T-helper 9 cell (primary cell): ENCODE measurements around the gene TBC1D21.
A peak's percentile ranks its signal among the peaks of the same experiment; 100 is the strongest.

Source experiments
- DNase-seq: peaks from one replicate; pipeline ENCODE4 v3.0.0-alpha.2; 2020
- total RNA-seq, 2 donors: gene quantifications; one replicate each; lab custom pipeline; 2026; lab: John Stamatoyannopoulos, UW

TBC1D21 gene, protein sequence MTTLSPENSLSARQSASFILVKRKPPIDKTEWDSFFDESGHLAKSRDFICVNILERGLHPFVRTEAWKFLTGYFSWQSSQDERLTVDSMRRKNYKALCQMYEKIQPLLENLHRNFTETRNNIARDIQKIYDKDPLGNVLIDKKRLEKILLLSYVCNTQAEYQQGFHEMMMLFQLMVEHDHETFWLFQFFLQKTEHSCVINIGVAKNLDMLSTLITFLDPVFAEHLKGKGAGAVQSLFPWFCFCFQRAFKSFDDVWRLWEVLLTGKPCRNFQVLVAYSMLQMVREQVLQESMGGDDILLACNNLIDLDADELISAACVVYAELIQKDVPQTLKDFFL
- total RNA-seq: 0 reads per million in 2 donors

DNA sequence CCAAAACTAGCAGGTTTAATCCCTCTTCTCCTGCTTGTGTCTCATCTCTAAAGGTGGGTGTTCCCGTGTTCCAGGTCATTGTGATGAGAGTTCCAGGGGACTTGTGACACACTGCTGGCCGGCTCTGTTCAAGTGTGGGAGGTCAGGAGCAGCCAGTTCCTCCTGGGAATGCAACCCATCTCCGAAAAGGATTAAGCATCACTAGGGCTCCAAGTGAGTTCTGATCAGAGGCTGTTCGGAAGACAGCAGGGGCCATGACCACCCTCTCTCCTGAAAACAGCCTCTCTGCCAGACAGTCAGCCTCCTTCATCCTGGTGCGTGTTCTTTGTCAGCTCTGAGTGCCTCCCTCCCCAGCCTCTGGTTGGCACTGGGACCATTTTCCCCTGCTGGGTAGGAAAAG is at the start of gene TBC1D21:
Gene TBC1D21 (plus strand): TSS at position 109 of the 400 bp plus-strand sequence. CDS start 146 bp downstream, at position 255.
- no peak for DNase-seq

DNA sequence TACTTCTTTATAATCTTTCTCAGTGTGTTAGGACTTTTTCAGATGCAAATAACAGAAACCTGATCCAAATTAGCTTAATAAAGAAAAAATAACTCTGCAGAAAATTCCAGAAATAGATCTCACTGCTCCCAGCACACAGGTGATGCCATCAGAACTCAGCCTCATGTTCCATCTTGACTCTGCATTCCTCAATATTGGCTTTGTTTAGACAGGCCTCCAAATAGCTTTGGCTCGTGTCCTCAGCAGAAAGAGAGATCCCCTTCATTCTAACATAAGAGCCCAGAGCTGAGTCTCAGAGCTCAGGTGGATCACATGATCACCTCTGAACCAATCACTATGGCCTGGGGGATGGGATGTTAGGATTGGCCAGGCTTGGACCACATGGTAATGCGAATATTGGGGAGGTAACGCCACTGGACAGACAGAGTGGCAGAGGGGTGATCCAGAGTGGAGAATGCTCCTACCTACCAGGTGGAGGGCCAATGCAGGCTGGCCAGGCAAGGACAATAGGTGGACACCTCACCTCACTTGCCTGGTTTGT is 46.6 kb upstream of the TBC1D21 start:
- DNase-seq: no peak

DNA sequence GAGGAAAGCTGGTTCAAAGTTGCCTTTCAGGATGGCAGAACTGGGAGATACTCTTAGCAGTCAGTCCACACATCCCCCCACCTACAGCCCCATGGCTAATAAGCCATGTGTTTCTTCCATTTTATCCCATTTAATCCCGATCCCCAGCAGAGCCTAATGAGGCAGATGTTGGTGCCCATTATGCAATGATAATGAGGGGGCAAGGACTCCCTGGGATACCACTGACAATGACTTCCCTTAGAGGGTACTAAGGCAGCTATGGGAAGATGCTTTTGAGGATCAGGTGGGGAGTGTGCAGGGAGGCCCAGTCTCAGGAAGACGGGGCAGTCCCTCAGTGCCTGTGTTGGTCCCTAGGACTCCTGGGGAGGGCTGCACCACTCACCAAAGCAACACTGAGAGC is 43.8 kb upstream of the TBC1D21 start:
- no peak for DNase-seq

DNA sequence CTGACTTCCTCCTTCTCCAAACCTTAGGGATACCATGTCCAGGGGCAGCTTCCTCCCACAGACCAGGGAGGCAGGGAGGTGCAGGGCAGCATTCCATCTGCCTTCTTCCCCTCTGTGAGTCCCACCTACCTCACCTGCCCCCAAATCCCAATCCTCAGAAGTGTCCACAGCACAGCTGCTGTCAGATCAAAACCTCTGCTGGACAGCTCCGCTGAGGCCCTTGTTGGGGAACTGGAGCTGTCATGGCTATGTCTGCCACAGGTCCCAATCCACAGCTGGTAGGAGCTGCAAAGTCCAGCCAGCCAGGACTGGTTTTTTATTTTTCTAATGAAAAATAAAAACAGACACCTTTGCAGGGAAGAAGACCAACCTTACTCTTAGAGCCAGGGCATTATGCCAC is 40.7 kb upstream of the TBC1D21 start:
- no peak for DNase-seq

DNA sequence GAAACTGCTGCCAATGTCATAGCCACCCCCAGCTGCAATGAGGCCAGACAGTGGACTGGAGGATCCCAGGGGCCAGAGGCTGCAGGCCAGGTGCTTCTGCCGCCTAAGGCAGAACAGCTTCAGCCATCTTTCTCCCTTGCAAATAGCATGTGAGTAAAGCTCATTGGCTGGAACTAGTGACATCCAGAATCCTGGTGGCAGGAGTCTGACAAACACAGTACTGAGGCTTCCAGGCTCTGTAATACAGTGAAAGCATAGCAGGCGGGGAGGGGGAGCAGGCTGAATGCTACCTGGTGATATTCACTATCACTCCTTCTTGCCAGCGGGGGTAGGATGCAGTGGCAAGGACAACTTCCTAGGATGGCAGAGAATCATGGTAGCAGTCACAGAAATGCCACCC is 36.5 kb upstream of the TBC1D21 start:
- DNase-seq: no peak

DNA sequence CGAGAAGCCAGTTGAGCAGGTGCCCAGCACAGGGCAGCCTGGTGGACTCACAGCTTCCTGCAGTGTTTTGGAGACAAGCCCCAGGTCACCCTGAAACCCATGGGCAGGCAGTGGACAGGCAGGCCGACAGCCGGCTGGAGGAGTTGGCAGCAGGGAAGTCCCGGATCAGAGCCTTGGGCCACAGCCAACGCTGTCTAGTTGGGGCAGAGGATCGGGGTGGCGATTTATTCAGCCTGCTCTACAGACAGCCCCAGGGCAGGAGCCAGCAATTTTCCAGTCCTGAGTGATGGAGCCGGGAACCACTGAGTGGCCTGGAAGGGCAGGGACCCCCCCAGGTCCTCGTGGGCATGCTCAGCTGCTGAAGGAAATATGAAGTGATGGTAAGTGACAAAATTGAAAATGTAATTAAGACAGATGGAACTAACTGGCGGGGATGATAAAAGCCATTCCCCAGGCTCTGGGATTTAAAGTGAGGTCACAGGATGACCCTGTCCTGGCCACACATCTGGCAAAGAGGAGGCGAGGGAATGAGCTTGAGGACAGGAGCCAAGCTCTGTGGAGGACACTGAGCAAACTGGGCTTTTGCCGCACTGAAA is 34.4 kb upstream of the TBC1D21 start:
- no peak for DNase-seq

DNA sequence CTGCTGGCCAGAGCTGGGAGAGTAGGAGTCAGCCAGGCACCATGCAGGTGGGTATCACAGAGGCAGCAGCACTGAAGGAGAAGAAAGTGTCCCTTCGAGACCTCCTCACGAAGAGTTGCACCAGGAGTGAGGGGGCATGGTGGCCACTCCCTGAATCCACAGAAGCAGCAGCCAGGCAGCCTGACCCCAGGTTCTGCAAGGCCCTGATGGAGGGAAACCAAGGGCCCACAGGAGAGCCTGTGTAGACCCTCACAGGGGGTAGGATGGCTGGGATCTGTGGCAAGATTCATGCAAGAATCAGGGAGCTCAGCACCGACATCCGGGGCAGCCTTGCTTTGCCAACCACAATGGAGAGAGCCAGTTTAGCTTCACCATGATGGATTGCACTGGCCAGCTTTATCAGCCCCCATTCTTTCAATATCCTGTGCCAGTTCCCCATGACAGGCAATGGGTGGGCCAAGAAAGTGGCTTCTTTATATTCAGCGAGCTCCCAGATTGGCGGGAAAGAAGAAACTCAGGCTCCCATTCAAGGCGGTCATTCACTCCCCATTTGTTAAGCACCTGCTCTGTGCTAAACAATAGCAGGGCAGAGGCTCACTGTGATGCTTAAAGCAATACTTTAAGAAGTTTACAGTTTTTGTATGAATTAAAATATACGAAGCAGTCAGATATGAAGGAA is 33.5 kb upstream of the TBC1D21 start:
- DNase-seq: no peak

DNA sequence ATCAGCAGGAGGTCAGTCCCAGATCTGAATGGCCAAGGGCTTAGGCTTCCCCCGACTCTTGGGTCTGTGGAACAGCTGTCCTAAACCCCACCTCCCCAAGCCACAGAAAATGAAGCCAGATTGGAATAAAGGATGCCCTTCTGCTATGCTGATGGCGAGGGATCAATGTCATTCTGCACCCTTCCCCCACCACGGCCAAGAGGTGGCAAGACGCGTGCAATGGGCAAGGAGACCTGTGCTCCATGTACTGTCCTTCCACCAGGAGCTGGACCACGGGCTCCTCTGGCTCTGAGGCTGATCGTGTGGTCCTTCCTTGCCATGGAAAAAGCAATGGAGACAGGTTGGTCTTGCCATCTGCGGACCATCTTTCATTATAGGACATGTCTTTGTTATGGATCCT is 32.6 kb upstream of the TBC1D21 start:
- DNase-seq: no peak

DNA sequence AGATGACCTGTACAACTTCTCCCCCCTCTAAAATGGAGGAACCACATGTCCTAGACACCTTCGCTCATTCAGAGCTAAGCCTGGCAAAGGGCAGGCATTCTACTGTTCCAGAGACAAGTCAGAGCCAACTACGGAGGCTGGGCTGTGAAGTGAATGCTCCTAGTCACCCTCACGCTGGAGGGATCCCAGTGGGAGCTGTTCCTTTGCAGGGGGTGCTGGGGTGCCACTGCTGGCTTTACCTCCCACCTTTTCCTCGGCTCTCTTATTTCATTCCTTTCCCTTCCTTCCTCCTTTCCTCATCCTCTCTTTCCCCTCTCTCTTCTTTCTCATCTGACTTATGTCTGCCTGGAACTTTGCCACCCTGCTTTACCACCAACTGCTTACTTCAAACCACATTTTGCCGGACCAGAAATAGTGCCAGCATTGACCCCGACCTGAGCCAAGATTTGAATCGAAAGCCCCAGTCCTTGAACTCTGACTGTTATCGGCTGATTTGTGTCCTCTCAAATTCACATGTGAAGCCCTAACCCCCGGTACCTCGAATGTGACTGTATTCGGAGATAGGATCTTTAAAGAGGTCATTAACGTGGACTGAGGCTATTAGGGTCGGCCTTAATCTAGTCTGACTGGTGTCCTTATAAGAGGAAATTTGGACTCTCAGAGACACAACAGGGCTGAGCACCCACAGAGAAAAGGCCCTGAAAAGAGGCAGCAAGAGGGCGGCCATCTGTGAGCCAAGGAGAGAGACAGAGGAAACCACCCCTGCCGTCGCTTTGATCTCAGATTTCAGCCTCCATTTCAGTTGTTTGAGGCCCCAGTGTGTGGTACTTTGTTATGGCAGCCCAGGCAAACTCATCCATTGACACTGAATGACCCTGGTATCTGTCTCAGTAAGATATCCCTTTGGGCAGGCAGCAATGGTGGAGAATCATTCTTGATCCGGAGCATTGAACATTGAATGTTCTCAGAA is 31.3 kb upstream of the TBC1D21 start:
- no peak for DNase-seq

DNA sequence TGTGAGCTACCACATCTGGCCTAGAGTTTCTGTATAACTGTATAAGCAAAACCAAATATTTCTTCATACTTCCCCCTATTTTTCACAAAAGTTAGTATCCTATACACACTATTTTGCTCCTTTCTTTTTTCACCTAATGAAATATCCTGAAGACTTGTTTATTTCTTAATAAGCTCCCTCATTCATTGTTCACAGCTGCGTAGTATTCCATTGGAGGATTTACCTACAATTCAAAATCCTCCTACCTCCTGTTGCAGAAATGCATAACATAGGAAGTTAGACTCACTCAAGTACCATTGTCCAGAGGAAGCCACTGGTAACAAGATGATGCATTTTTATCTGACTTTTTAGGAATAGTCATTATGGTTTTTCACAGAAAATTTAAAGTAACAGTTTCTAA is 29.6 kb upstream of the TBC1D21 start:
- DNase-seq: no peak

DNA sequence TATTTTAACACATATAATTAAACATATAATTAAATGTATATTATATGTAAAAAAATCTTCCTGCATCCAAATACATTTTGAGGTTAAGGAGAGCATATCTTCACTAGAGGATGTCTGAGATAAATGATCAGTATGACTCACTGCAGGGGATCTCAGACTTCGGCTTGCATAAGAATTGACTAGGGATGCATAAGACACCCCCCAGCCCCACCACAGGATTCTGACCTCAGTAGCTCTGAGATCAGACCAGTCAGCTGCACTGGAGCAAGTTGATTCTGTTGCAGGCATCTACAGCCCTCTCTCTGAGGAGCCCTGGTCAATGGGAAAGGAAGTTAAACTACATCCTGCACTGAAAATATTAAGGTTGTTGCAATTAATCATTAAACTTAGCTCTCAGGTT is 29.0 kb upstream of the TBC1D21 start:
- DNase-seq: no peak

DNA sequence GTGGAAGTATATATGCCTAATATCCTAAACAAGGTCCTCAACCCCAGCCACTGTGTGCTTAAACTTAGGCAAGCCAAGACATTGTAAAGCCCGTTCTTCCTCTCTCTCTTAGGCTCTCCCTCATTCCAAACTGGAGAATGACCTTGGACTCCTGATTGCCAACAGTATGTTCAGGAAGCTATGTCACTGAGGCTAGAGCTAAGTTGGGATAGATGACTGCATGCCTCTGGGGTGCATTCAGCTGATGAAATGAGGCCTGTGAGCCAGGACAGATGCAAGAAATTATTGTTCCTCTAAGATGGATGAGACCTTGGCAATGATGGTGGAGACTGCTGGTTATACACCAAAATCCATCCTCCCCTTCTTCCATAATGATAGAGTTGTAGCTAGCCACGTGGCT is 27.9 kb upstream of the TBC1D21 start:
- no peak for DNase-seq

DNA sequence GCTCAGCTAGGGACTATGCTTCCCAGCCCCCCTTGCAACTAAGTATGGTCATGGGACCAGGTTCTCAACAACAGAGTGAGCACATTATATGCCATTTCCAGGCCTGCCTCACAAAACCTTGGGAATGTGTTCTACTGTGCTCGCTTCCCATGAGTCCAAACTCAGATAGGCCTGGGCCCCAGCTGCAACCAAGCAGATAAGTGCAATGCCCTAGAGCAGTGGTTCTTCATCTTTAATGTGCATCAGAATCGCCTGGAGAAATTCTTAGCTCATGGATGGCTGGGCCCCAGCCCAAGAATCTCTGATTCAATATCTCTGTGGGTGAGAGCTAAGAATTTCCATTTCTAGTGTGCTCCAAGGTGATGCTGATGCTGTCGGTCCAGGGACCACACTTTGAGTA is 27.5 kb upstream of the TBC1D21 start:
- DNase-seq: no peak

DNA sequence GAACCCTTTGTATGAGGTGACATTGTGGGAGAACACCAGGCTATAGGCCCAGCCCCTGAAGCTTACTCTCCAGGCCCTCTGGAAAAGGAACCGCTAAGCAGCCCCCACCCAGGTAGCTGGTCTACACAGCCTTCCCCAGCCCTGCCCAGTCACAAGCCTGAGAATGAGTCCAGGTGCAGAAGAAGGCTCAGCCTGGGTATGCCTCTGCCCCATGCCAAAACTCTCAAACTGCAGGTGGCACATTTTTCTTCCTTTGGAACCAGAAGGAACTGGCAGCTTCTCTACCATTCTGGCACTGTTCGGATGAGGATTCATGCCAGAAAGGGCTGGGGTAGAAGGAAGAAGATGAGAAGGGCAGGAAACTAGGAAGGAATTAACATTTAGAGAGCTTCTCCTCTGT is 23.7 kb upstream of the TBC1D21 start:
- no peak for DNase-seq

DNA sequence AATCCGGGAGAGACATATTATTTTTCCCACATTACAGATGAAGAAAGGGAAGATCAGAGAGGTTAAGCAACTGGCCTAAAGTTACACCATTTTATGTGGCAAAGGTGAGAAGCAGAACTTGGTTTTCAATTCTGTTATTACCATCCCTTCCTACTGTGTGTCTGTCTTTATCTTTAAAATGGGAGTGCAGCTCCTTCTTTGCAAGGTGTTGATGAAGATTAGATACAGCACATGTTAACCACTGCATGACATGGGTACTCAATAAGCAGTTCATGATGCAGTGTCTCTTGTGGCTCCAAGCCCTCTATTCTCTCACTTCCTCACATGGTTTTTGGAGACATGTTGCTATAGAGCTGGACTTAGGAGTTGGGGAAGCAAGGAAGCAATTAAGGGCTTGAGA is 23.1 kb upstream of the TBC1D21 start:
- no peak for DNase-seq

DNA sequence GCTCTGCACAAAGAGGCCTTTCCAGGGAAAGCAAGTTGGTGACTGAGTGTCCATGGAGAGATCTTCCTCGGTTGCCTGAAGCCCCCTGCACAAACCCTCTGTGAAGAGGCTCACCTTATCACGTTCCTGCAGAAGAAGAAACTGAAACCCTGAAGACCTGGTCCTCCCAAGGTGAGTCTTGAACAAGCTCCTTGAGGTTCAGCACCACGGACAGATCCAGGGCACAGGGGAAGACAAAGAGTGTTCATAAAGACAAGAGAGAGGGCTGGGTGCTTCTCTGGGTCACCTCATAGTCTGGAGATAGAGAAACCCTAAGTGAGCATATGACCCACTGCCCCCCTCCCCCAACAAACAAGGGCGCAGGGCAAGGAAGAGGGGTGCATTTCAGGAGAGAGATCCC is 21.7 kb upstream of the TBC1D21 start:
- peak; percentile 14 for DNase-seq

DNA sequence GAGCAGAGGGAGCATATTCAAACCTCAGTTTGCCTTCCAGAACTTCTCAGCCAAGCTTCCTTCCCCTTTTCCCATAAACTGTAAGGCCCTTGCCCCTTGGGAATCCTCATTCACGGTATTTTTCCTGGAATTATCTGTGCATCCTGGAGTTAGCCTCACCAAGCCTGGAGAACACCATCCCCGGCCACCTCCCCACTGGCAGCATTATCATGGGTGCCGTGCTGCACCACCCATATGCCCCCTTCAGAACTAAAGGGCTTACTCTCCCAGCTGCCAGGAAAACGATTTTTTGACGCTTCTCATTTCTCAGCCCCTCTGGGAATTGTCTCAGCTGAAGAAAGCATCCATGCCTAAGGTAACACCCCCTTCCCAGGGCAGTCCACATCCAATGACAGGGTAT is 20.9 kb upstream of the TBC1D21 start:
- no peak for DNase-seq

DNA sequence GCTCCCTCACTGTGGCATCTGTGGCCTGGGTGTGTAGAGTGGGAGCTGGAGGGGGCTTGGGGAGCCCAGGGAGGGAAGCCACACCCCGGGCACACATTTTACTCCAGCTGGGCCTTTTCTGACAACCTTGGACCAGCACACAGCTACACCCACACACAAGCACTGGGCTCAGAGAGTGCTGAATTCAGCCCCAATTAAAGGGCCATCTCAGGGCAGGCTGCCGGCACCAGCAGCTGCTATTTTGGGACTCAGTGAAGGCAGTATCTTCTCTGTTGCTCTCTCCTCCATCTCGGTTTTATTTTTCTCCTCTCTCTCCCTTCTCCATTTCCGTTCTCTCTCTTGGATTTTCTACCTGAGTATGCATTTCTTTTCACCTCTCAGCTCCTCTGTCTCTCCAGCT is 19.1 kb upstream of the TBC1D21 start:
- no peak for DNase-seq

DNA sequence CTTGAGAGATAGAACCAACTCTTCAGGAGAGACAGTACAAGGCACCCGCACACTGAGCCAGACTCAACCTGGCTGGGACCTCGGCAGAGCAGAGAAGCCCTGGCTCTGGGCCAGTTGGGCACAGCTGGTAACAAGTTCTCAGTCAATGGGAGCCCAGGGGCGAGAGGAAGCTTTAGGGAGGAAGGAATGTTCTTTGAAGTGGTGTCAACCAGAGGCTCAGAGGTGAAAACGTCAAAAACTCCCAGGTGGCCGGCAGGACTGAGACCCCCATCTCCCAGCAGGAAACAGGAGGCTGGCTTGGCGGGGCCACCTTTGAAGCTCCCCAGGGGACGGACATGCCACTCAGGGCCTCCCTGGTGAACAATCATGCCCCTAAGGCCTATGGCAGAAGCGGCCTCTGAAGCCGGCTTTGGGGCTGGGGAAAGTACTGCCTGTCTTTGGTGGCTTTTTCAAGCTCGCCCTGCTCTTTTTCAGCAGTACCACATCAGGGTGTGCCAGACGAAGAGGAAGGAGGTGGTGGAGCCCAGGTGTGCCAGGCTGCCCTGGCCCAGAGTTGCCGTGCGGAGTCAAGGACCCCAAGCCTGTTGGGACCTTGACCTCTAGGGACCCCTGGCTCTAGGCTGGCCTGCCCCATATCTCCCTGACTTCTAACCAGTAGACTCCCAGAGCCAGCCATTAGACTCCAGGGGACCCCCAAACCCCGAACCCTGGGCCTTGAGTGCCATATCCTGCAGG is 16.7 kb upstream of the TBC1D21 start:
- no peak for DNase-seq

DNA sequence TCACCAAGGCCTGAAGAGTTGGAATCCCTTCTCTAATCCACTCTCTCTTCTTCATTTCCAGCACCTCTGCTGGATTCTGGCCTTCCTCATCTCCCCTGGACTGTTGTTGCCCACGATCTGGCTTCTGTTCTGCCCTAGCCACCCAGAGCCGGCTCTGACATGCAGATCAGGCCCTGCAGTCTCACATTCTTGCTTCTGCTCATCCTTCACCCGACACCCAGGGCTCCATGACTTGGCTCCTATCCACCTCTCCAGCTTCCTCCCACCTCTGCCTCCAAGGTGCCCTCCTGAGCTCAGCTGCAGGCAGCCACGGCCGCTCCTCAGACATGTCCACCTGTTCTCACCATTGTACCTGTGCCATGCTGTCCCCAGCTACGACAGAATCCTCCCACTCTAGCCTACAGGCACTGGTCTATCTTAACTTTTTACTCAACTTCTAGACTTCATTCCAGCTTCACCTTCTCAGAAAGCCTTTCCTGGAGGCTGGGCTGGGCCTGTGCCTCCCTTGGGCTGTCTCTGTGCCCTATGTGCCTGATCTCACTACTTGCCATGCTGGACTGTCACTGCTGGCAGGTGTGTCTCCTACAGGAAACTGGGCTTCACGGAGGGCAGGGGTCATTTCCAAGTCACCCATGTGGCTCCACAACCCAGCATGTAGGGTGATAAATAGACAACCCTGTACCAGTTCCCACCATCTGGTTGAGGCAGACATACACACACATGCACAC is 16.0 kb upstream of the TBC1D21 start:
- no peak for DNase-seq

DNA sequence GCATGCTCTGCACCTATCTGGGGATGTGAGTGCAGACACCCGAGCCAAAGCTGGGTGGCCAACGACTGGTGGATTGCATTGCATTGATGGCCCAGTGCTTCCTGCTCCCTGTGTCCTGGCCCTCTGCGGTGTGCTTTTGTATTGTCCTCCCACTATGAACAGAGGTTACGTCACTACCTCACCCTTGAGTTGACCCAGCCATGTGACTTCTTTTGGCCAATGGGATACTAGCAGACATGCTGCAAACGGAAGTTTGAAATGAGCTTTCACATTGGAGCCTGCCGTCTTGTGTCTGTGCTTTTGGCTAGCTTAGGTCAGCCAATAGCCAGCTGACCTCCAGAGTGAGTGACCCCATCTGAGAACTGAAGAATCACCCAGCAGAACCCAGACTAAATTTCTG is 15.3 kb upstream of the TBC1D21 start:
- no peak for DNase-seq
